ENCODE data around the gene ARVCF. TPM values are rescaled to one million over a fixed set of nuclear protein-coding genes. Genes with fewer than 3 reads are reported as not detected.

The ARVCF gene
- polyA plus RNA-seq, 1 donor from 2014 or later = 112 TPM

GRCh38 chr22:20009018-20009491 lies 7.6 kb downstream of the ARVCF start (continued):
- no peak for TF ChIP-seq EZH2 (IDR thresholded peaks at IDR 0.05; ENCODE audit: borderline replicate concordance, insufficient read depth, low read length, poor library complexity, severe bottlenecking)
- TF ChIP-seq SMC3 (conservative IDR thresholded peaks at IDR 0.05; ENCODE audit: poor library complexity) = no peak
- TF ChIP-seq RAD21 (conservative IDR thresholded peaks at IDR 0.05) = no peak

DNA sequence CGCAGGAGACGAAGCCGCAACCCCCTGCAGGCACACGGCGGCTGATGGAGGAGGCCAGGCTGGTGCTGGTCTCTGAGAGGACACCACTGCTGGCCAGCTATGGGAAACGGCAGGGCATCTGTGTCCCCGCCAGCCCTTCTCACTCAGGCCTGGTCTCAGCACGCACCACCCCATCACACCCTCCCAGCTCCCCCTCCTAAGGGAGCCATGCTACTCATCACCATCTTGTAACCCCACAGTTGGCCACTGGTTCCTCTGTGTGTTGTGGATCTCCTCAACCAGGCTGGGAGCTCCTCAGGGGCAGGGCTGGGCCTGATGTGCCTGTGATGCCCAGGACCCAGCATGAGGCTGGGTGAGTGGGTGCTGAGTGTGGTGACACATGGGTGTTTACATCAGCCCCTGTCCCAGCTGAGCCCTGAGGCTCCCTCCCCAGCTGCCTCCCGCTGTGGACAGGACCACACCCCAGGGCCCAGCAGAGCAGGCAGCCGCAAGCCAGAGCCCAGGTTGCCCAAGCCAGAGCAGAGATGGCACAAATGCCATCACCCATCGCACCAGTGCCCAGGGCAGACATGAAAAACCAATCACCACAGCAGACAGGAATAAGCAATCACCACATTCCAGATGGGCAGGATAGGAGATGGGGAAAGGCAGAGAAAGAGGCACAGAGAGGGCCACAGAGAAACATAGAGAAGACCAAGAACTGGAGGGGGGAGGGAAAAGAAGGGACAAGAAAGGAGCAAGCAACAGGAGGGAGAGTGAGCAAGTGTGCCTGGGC lies 8.2 kb downstream of the ARVCF start:
- Histone ChIP-seq H3K4me3 (ENCODE audit: low read length) (no peak overlapping the region), H3K9me3 (ENCODE audit: low read length) (peaks cover 9% of the 10 kb centered on the region), H2AFZ (ENCODE audit: low read depth, low read length) (no peak overlapping the region), H3K27me3 (ENCODE audit: insufficient read depth, low read depth, low read length) (no peaks in the 10 kb centered on the region), H3K9me2 (ENCODE audit: insufficient read depth, low read length) (no peaks in the 10 kb centered on the region), H3K79me2 (replicated peaks; ENCODE audit: insufficient read depth, low read length) (no peaks in the 10 kb centered on the region), H4K20me1 (ENCODE audit: insufficient read depth) (no peaks in the 10 kb centered on the region), H3K36me3 (ENCODE audit: insufficient read depth, low read length) (no peaks in the 10 kb centered on the region), H3K27ac (ENCODE audit: low read length) (no peak overlapping the region), H3F3A (ENCODE audit: insufficient read depth, low read length, poor library complexity, severe bottlenecking) (no peaks in the 10 kb centered on the region), H3K9ac (ENCODE audit: low read length) (no peak overlapping the region), H3K4me2 (ENCODE audit: low read length) (no peak overlapping the region)
- TF ChIP-seq TAF1 (IDR thresholded peaks at IDR 0.05; ENCODE audit: low read depth) (no peak), POLR2AphosphoS5 (IDR thresholded peaks at IDR 0.05) (no peak), EP300 (conservative IDR thresholded peaks at IDR 0.05; ENCODE audit: poor library complexity, severe bottlenecking) (no peak), EZH2 (IDR thresholded peaks at IDR 0.05; ENCODE audit: borderline replicate concordance, insufficient read depth, low read length, poor library complexity, severe bottlenecking) (no peak), REST (IDR thresholded peaks at IDR 0.05; ENCODE audit: borderline replicate concordance) (no peak), MXI1 (conservative IDR thresholded peaks at IDR 0.05; ENCODE audit: poor library complexity, severe bottlenecking) (no peak), SMC3 (conservative IDR thresholded peaks at IDR 0.05; ENCODE audit: poor library complexity) (no peak)

DNA sequence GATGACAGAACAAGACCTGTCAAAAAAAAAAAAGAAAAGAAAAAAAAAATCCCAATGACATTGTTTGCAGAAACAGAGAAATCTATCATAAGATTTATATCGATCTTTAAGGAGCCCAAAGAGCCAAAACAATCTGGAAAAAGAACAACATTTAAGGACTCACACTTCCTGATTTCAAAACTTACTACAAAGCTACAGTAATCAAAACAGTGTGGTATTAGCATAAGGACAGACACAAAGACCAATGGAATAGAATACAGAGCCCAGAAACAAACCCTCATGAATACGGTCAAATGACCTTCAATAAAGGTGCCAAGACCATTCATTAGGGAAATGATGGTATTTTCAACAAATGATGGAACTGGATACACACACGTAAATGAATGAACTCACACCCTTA lies 12.2 kb downstream of the ARVCF start:
- no peaks in the 10 kb centered on the region for H4K20me1 ChIP-seq (ENCODE audit: insufficient read depth)
- no peak overlapping the region for H3K4me3 ChIP-seq (ENCODE audit: low read length)
- no peaks in the 10 kb centered on the region for H3K27me3 ChIP-seq (ENCODE audit: insufficient read depth, low read depth, low read length)
- no peaks in the 10 kb centered on the region for H3F3A ChIP-seq (ENCODE audit: insufficient read depth, low read length, poor library complexity, severe bottlenecking)
- no peak overlapping the region for H3K27ac ChIP-seq (ENCODE audit: low read length)
- H3K9me2 ChIP-seq (ENCODE audit: insufficient read depth, low read length) = no peaks in the 10 kb centered on the region
- H3K9ac ChIP-seq (ENCODE audit: low read length) = no peak overlapping the region
- H2AFZ ChIP-seq (ENCODE audit: low read depth, low read length) = no peak overlapping the region
- TF ChIP-seq TAF1 (IDR thresholded peaks at IDR 0.05; ENCODE audit: low read depth) (no peak), MXI1 (conservative IDR thresholded peaks at IDR 0.05; ENCODE audit: poor library complexity, severe bottlenecking) (no peak), CTCF (IDR thresholded peaks at IDR 0.05; ENCODE audit: poor library complexity, severe bottlenecking) (no peak), POLR2AphosphoS5 (IDR thresholded peaks at IDR 0.05) (no peak), EZH2 (IDR thresholded peaks at IDR 0.05; ENCODE audit: borderline replicate concordance, insufficient read depth, low read length, poor library complexity, severe bottlenecking) (no peak), REST (IDR thresholded peaks at IDR 0.05; ENCODE audit: borderline replicate concordance) (no peak), RAD21 (conservative IDR thresholded peaks at IDR 0.05) (no peak), SMC3 (conservative IDR thresholded peaks at IDR 0.05; ENCODE audit: poor library complexity) (no peak), EP300 (conservative IDR thresholded peaks at IDR 0.05; ENCODE audit: poor library complexity, severe bottlenecking) (no peak)
- no peaks in the 10 kb centered on the region for H3K79me2 ChIP-seq (replicated peaks; ENCODE audit: insufficient read depth, low read length)
- no peaks in the 10 kb centered on the region for H3K36me3 ChIP-seq (ENCODE audit: insufficient read depth, low read length)
- H3K4me2 ChIP-seq (ENCODE audit: low read length) = no peak overlapping the region
- H3K9me3 ChIP-seq (ENCODE audit: low read length) = peaks cover 9% of the 10 kb centered on the region

All from neural cell (in vitro differentiated cells).